ENCODE measurements around the gene COQ2. TPM values are rescaled to one million over a fixed set of nuclear protein-coding genes. Genes with fewer than 3 reads are reported as not detected.

COQ2 gene
- total and polyA plus RNA-seq, 2 of the 13 experiments (the other 11 are each of a cell fraction or from before 2014, with no cell fraction given): 10.1 to 17.3 TPM

DNA sequence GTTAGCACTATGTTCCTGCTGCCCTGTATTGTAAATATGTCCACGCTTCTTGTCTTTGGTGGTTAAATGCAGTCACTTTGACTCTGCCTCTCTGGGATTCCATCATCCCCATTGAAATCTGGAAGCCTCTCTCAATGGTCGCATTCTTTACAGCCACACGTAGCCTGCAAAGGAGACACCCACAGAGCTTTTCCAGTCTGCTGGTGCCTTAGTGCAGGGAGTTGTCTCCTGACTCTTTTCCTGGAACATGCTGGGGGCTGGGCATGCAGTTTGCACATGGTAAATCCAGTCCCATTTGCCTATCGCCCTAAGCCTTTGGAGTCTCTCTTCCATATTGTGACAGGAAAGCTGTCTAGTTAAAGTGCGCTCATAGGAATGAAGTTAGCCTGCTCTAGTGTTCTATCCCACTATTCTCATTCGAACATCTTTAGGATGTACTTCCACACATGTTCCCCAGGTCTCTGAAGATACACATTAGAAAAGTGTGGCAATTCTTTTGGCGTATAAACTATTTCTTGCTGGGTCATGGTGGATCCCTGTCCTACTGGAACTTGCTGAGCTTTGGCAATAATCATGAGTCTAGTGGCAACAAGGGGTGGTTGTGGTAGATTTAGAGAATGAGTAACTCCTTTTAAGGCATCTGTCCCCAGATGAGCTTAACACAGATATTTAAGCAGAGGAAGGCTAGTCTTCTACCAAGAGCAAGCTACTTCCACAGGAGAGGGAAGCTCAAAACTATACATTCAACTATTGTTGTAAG lies 33.7 kb downstream of the COQ2 start:
- Histone ChIP-seq H3K79me2 (ENCODE audit: insufficient read depth, low read length) (no peaks in the 10 kb centered on the region), H3K4me3 (replicated peaks in 1 of 3; ENCODE audit: insufficient read depth in 1 of 3, low read depth in 2 of 3, low read length in 3 of 3) (no peak overlapping the region), H3K27ac (ENCODE audit: extremely low read length, insufficient read depth, low read length) (no peak overlapping the region), H3K36me3 (replicated peaks in 1 of 2; ENCODE audit: control insufficient read depth in 1 of 2, insufficient read depth in 2 of 2, low read length in 2 of 2) (no peaks in the 10 kb centered on the region), H3K9me3 (ENCODE audit: low read length) (no peaks in the 10 kb centered on the region), H3K4me1 (ENCODE audit: insufficient read depth, low read length) (no peaks in the 10 kb centered on the region), H3K9ac (ENCODE audit: insufficient read depth, low read depth, low read length) (no peak overlapping the region), H3K4me2 (ENCODE audit: low read depth, low read length) (no peak overlapping the region), H4K20me1 (ENCODE audit: insufficient read depth, low read length) (no peaks in the 10 kb centered on the region), H2AFZ (ENCODE audit: low read length) (no peak overlapping the region), H3K27me3 (ENCODE audit: control insufficient read depth in 1 of 2, insufficient read depth in 2 of 2, low read length in 2 of 2) (no peaks in the 10 kb centered on the region)
- in situ Hi-C loops (cut with HindIII; ENCODE audit: extremely low pct_ligation_motif_present, low pct_unique_long_range_greater_than_20kb) (loop anchor here (10.0 kb wide), 1 partner anchor 176 kb away; no protein-coding TSS in a partner anchor), intact Hi-C loops (cut with micrococcal nuclease; ENCODE audit: unreplicated experiment) (no loop called here)
- WGBS (ENCODE audit: low lambda C conversion rate): 82% methylated on average over 7 of the region's 7 CpGs
- POLR2A ChIA-PET: no interaction called here
- FAIRE-seq: no peak
- TF ChIP-seq ZSCAN31 (CRISPR knock-in tag; IDR thresholded peaks at IDR 0.05; ENCODE audit: low read depth): no peak
- TF ChIP-seq SIX1 (CRISPR knock-in tag; IDR thresholded peaks at IDR 0.05; ENCODE audit: borderline replicate concordance): no peak
- TF ChIP-seq, protein P1, sequence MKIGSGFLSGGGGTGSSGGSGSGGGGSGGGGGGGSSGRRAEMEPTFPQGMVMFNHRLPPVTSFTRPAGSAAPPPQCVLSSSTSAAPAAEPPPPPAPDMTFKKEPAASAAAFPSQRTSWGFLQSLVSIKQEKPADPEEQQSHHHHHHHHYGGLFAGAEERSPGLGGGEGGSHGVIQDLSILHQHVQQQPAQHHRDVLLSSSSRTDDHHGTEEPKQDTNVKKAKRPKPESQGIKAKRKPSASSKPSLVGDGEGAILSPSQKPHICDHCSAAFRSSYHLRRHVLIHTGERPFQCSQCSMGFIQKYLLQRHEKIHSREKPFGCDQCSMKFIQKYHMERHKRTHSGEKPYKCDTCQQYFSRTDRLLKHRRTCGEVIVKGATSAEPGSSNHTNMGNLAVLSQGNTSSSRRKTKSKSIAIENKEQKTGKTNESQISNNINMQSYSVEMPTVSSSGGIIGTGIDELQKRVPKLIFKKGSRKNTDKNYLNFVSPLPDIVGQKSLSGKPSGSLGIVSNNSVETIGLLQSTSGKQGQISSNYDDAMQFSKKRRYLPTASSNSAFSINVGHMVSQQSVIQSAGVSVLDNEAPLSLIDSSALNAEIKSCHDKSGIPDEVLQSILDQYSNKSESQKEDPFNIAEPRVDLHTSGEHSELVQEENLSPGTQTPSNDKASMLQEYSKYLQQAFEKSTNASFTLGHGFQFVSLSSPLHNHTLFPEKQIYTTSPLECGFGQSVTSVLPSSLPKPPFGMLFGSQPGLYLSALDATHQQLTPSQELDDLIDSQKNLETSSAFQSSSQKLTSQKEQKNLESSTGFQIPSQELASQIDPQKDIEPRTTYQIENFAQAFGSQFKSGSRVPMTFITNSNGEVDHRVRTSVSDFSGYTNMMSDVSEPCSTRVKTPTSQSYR (CRISPR knock-in tag; IDR thresholded peaks at IDR 0.05; ENCODE audit: borderline replicate concordance): no peak
- no peak for TF ChIP-seq TGIF2 (CRISPR knock-in tag; IDR thresholded peaks at IDR 0.05)
- TF ChIP-seq ZBTB38 (CRISPR knock-in tag; IDR thresholded peaks at IDR 0.05): no peak
- TF ChIP-seq ZNF629 (CRISPR knock-in tag; conservative IDR thresholded peaks at IDR 0.05): no peak
- TF ChIP-seq, protein P2, sequence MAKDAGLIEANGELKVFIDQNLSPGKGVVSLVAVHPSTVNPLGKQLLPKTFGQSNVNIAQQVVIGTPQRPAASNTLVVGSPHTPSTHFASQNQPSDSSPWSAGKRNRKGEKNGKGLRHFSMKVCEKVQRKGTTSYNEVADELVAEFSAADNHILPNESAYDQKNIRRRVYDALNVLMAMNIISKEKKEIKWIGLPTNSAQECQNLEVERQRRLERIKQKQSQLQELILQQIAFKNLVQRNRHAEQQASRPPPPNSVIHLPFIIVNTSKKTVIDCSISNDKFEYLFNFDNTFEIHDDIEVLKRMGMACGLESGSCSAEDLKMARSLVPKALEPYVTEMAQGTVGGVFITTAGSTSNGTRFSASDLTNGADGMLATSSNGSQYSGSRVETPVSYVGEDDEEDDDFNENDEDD (CRISPR knock-in tag; IDR thresholded peaks at IDR 0.05; ENCODE audit: borderline replicate concordance): no peak
- TF ChIP-seq ZNF563 (CRISPR knock-in tag; IDR thresholded peaks at IDR 0.05): no peak
- no peak for TF ChIP-seq ZNF333 (CRISPR knock-in tag; IDR thresholded peaks at IDR 0.05; ENCODE audit: borderline replicate concordance)
- TF ChIP-seq ZNF547 (CRISPR knock-in tag; IDR thresholded peaks at IDR 0.05): no peak
- TF ChIP-seq ZBTB3 (CRISPR knock-in tag; IDR thresholded peaks at IDR 0.05; ENCODE audit: borderline replicate concordance, low read depth): no peak
- no peak for TF ChIP-seq ZNF782 (CRISPR knock-in tag; IDR thresholded peaks at IDR 0.05; ENCODE audit: borderline replicate concordance)
- no peak for TF ChIP-seq ZNF230 (CRISPR knock-in tag; IDR thresholded peaks at IDR 0.05)
- no peak for TF ChIP-seq ZNF598 (CRISPR knock-in tag; IDR thresholded peaks at IDR 0.05; ENCODE audit: borderline replicate concordance)
- no peak for TF ChIP-seq ZKSCAN1 (IDR thresholded peaks at IDR 0.05; ENCODE audit: low read length)
- TF ChIP-seq, protein P3, sequence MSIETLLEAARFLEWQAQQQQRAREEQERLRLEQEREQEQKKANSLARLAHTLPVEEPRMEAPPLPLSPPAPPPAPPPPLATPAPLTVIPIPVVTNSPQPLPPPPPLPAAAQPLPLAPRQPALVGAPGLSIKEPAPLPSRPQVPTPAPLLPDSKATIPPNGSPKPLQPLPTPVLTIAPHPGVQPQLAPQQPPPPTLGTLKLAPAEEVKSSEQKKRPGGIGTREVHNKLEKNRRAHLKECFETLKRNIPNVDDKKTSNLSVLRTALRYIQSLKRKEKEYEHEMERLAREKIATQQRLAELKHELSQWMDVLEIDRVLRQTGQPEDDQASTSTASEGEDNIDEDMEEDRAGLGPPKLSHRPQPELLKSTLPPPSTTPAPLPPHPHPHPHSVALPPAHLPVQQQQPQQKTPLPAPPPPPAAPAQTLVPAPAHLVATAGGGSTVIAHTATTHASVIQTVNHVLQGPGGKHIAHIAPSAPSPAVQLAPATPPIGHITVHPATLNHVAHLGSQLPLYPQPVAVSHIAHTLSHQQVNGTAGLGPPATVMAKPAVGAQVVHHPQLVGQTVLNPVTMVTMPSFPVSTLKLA (IDR thresholded peaks at IDR 0.05): no peak
- no TSS peak for BruUV-seq (replicated peaks)
- DNase-seq (ENCODE audit: low spot score): no peak
- CTCF ChIA-PET (ENCODE audit: low intra/inter-chr PET ratio, low total read pairs): interaction anchor here (2.7 kb wide), 1 partner anchor 177 kb away, joined by 13 read pairs; no protein-coding TSS in a partner anchor
- no peak for ATAC-seq

Data from HepG2 (cell line).